GM18867 (cell line): ENCODE data around the gene NCKIPSD.
A peak's percentile ranks its signal among the peaks of the same experiment; 100 is the strongest.
"Not testable (repeated sequence)": the region's sequence is repeated elsewhere in the genome, so short reads cannot be mapped to it uniquely, and the experiment has no call there.

ENCODE experiments used
- ATAC-seq: cut with Tn5 transposase; IDR thresholded peaks from one replicate; pipeline ENCODE4 v1.9.1; 2021; ENCODE audit warnings: mild to moderate bottlenecking, moderate library complexity; ENCODE audit not compliant: unreplicated experiment

The NCKIPSD gene

GRCh38 chr3:48685603-48686511 lies at the start of gene NCKIPSD:
TSS of gene NCKIPSD (minus strand) at chr3:48685915. CDS start at chr3:48685807, 108 bp downstream.
- ATAC-seq = peak; percentile 83

- ATAC-seq = not testable (repeated sequence)
Observed at GRCh38 chr3:48735075-48735767, 49.5 kb upstream of the NCKIPSD start.

GRCh38 chr3:48734541-48734940 lies 48.8 kb upstream of the NCKIPSD start:
- ATAC-seq = not testable (repeated sequence)

- ATAC-seq = not testable (repeated sequence)
Observed at GRCh38 chr3:48733752-48734518, 48.2 kb upstream of the NCKIPSD start.

- no peak for ATAC-seq
Observed at GRCh38 chr3:48727511-48727910, 41.8 kb upstream of the NCKIPSD start.

- not testable (repeated sequence) for ATAC-seq
Observed at GRCh38 chr3:48725185-48725855, 39.6 kb upstream of the NCKIPSD start.

GRCh38 chr3:48723725-48724124 lies 38.0 kb upstream of the NCKIPSD start:
- no peak for ATAC-seq

GRCh38 chr3:48723293-48723692 lies 37.6 kb upstream of the NCKIPSD start:
- not testable (repeated sequence) for ATAC-seq

GRCh38 chr3:48716982-48717746 lies 31.4 kb upstream of the NCKIPSD start, which contains the start of gene IP6K2:
TSS of gene IP6K2 (minus strand) at chr3:48717221. CDS start at chr3:48695291, 21,930 bp downstream.
- ATAC-seq = peak; percentile 96

GRCh38 chr3:48716508-48716981 lies 30.8 kb upstream of the NCKIPSD start:
- no peak for ATAC-seq

GRCh38 chr3:48715174-48715800 lies 29.6 kb upstream of the NCKIPSD start:
- ATAC-seq = no peak

- no peak for ATAC-seq
Observed at GRCh38 chr3:48711727-48712126, 26.0 kb upstream of the NCKIPSD start.

GRCh38 chr3:48709051-48709461 lies 23.3 kb upstream of the NCKIPSD start:
- ATAC-seq = no peak

- no peak for ATAC-seq
Observed at GRCh38 chr3:48708481-48708889, 22.8 kb upstream of the NCKIPSD start.

- no peak for ATAC-seq
Observed at GRCh38 chr3:48707157-48707556, 21.4 kb upstream of the NCKIPSD start.

GRCh38 chr3:48702320-48702920 lies 16.7 kb upstream of the NCKIPSD start:
- ATAC-seq = no peak

GRCh38 chr3:48700731-48701405 lies 15.2 kb upstream of the NCKIPSD start:
- no peak for ATAC-seq

GRCh38 chr3:48698891-48699290 lies 13.2 kb upstream of the NCKIPSD start:
- ATAC-seq = no peak
